BLaER1 (cell line): ENCODE results near the gene C16orf46.
A peak's percentile ranks its signal among the peaks of the same experiment; 100 is the strongest.
"Not testable (repeated sequence)": the region's sequence is repeated elsewhere in the genome, so short reads cannot be mapped to it uniquely, and the experiment has no call there.

Source experiments
- H3K27ac ChIP-seq: shearing (Covaris generic); formaldehyde crosslinking; 2 replicates; pipeline ENCODE4 v1.8.1; 2022
- H3K27me3 ChIP-seq: shearing (Covaris generic); formaldehyde crosslinking; 2 replicates; pipeline ENCODE4 v1.8.1; 2022
- H3K36me3 ChIP-seq: shearing (Covaris generic); formaldehyde crosslinking; 2 replicates; pipeline ENCODE4 v1.8.1; 2022
- H3K4me1 ChIP-seq: shearing (Covaris generic); formaldehyde crosslinking; 2 replicates; pipeline ENCODE4 v1.8.1; 2022
- H3K4me2 ChIP-seq: shearing (Covaris generic); formaldehyde crosslinking; 2 replicates; pipeline ENCODE4 v1.8.1; 2022
- H3K4me3 ChIP-seq: shearing (Covaris generic); formaldehyde crosslinking; 2 replicates; pipeline ENCODE4 v1.8.1; 2022
- H3K9ac ChIP-seq: shearing (Covaris generic); formaldehyde crosslinking; 2 replicates; pipeline ENCODE4 v1.8.1; 2022
- H3K9me3 ChIP-seq: shearing (Covaris generic); formaldehyde crosslinking; 2 replicates; pipeline ENCODE4 v1.8.1; 2022
- H4K20me1 ChIP-seq: shearing (Covaris generic); formaldehyde crosslinking; 2 replicates; pipeline ENCODE4 v1.8.1; 2022
- Cebpa-rat ChIP-seq: shearing (Covaris generic); IDR thresholded peaks from 2 replicates; pipeline ENCODE4 v1.8.1; 2022

The C16orf46 gene, protein sequence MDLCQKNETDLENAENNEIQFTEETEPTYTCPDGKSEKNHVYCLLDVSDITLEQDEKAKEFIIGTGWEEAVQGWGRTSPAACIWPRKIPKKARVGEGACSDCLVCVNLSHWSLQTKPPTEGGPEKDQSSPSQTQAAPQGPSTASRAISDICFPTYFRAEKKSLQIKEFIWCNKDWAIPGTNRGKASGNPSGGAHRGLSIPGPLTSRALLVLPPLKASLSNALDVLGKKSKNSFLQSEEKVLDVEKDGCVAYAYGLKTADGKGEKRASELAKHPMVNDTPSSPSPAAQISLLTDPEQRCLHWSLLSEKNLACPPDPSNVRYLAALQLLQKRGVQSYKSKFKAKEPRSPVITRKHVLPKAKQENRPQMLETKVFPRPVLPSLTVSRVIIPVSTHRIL

DNA sequence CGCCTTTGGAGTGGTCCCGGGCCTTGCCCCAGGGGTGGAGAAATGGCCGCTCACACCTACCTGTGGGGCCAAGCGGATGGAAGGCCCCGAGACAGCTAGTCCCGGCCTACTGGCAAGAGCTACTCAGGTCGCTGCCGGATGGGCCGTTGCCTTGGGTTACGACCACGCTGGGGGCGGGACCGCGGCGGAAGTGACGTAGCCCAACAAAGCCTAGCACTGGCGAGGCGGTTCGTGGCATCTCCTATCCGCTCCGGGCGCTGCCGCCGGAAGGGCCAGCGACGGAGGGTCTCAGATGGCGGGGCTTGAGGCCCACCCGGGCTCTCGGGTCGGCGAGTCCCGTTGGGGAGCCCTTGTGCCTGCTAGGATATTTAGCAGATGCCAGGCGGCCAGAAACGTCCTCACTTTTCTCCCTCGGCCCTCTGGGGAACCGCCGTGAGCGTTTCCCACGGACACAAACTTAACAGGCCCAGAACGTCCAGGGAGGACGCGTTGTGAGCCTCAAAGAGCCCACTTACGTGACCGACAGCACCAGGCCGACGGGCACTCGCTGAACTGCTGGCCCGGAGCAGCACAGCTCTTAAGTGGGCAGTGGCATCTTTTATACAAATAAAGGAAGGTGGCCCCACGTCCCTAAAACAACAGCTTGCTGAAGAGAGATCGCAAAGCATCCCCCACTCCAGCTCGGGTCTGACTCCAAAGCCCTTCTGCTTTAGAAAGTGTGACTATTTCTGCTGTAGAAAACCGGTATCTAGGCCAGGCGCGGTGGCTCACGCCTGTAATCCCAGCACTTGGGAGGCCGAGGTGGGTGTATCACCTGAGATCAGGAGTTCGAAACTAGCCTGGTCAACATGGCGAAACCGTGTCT, at the start of gene C16orf46:
TSS of gene C16orf46 (minus strand) at position 163 of the 865 bp plus-strand sequence. CDS start 13,283 bp downstream, outside the sequence.
- Histone ChIP-seq H3K4me2 (peak within 1 kb of the TSS; percentile 94), H3K4me3 (peak within 1 kb of the TSS; percentile 88), H3K9ac (peak within 1 kb of the TSS; percentile 83), H3K27me3 (no peaks in the 10 kb centered on the region), H3K27ac (peak within 1 kb of the TSS; percentile 81), H3K4me1 (peaks cover 17% of the 10 kb centered on the region), H3K9me3 (no peaks in the 10 kb centered on the region), H4K20me1 (no peaks in the 10 kb centered on the region), H3K36me3 (no peaks in the 10 kb centered on the region)
- TF ChIP-seq Cebpa-rat = no peak

DNA sequence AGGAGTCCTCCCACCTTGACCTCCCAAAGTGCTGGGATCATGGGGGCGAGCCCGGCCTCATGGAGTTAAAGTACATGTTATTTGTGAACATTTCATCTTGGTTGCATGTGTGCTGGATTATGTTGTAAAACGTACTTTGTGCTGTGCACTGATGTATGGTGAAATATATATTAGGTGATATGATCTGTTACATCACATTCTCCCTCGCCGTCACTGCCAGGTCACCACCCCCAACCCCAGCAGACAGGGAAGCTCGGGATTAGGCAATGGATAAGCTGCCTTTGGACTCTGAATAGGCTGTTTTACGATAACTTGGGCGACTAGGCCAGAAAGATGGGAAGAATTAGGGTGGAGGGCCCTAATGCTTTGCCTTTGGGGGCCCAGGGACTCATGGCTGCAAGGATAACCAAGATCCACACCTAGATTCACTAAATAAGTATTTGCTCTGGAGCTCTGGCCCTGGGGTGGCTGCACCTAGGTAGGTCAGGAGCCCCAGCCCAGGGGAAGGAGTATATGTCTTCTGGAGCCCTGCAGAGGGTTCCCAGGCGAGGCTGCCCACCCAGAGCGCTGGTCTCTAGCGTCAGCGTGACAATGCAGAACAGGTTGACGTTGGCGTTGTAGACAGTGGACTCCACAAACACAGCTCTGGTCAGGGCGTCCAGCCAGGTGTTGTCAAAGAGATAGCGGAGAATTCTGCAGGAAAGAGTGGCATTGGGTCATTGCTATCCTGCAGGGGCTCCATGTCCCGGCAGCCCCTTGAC, 46.2 kb upstream of the C16orf46 start:
- Histone ChIP-seq H3K36me3 (no peaks in the 10 kb centered on the region), H3K27ac (no peak overlapping the region), H3K4me1 (peaks cover 29% of the 10 kb centered on the region), H3K9me3 (no peaks in the 10 kb centered on the region), H4K20me1 (no peaks in the 10 kb centered on the region), H3K4me3 (no peak overlapping the region), H3K27me3 (no peaks in the 10 kb centered on the region), H3K4me2 (no peak overlapping the region), H3K9ac (no peak overlapping the region)
- no peak for TF ChIP-seq Cebpa-rat

DNA sequence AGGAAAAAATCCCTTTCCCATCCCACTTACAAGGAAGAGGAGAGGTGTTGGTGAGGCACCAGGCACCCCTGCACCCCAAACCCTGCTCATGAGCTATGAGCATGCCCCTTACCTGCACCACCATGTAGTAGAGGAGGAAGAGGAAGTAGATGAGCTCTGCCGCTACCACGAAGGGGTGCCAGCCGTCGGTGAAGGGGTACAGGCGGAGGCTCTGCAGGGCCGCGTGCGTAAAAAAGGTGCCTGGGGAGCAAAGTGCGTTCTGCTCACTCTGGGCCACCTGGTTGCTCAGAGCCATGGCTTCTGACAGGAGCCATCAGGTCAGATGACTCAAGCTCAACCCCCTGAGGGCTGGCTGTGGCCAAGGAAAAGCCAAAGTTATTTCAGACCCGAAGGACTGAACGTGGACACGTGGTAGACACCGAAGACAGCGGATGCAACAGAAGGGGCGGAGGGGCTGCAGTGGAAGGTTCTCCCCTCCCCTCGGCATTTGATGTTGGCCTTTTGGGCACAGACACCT, 44.5 kb upstream of the C16orf46 start:
- H3K4me2 ChIP-seq = no peak overlapping the region
- no peak for TF ChIP-seq Cebpa-rat
- H3K9me3 ChIP-seq = no peaks in the 10 kb centered on the region
- H4K20me1 ChIP-seq = no peaks in the 10 kb centered on the region
- H3K4me1 ChIP-seq = peaks cover 29% of the 10 kb centered on the region
- peak overlapping the region; percentile 82; the same call in 1 of the 2 replicates for H3K27ac ChIP-seq
- no peak overlapping the region for H3K4me3 ChIP-seq
- no peak overlapping the region for H3K9ac ChIP-seq
- H3K27me3 ChIP-seq = no peaks in the 10 kb centered on the region
- H3K36me3 ChIP-seq = no peaks in the 10 kb centered on the region

- H3K4me3 ChIP-seq = no peak overlapping the region
- H3K9me3 ChIP-seq = no peaks in the 10 kb centered on the region
- no peak overlapping the region for H3K27ac ChIP-seq
- H3K4me1 ChIP-seq = peaks cover 29% of the 10 kb centered on the region
- no peak overlapping the region for H3K9ac ChIP-seq
- H3K4me2 ChIP-seq = no peak overlapping the region
- TF ChIP-seq Cebpa-rat = no peak
- no peaks in the 10 kb centered on the region for H3K27me3 ChIP-seq
- H3K36me3 ChIP-seq = no peaks in the 10 kb centered on the region
- no peaks in the 10 kb centered on the region for H4K20me1 ChIP-seq
Measured at GRCh38 chr16:81117436-81117835, 40.4 kb upstream of the C16orf46 start.

DNA sequence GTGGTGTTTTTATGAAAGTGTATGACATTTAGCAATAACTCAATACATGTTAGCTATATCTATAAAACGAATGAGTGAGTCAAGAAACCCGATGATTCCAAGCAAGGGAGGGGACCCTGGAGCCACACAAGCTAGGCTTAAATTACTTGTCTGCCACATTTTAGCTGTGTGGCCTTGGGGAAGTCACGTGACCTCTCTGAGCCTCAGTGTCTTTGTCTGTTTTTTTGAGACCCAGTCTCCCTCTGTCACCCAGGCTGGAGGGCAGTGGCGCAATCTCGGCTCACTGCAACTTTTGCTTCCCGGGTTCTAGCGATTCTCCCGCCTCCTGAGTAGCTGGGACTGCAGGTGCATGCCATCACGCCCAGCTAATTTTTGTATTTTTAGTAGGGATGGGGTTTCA, 39.2 kb upstream of the C16orf46 start:
- H3K4me1 ChIP-seq = peaks cover 23% of the 10 kb centered on the region
- H3K27me3 ChIP-seq = no peaks in the 10 kb centered on the region
- no peaks in the 10 kb centered on the region for H4K20me1 ChIP-seq
- H3K4me2 ChIP-seq = no peak overlapping the region
- H3K36me3 ChIP-seq = no peaks in the 10 kb centered on the region
- H3K4me3 ChIP-seq = no peak overlapping the region
- no peak for TF ChIP-seq Cebpa-rat
- H3K9ac ChIP-seq = no peak overlapping the region
- H3K27ac ChIP-seq = no peak overlapping the region
- no peaks in the 10 kb centered on the region for H3K9me3 ChIP-seq

DNA sequence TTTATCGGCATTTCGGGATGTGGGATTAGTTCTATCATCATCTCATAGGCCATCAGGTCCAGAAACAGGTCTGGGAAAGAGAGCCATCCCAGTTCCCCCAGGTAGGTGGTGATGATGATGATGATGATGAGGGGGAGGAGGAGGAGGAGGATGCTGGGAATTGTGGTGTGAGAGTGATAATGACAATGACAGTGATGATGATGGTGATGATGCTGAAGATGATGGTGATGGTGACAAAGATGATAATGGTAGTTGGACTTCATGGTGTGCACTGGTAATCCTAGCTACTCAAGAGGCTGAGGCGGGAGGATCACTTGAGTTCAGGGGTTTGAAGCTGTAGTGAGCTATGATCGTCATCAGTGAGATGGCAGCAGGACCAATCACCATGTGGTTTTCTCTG, 35.4 kb upstream of the C16orf46 start:
- Histone ChIP-seq H3K36me3 (no peaks in the 10 kb centered on the region), H3K27ac (no peak overlapping the region), H3K4me3 (no peak overlapping the region), H3K9me3 (no peaks in the 10 kb centered on the region), H3K4me2 (no peak overlapping the region), H3K27me3 (no peaks in the 10 kb centered on the region), H3K9ac (no peak overlapping the region), H4K20me1 (no peaks in the 10 kb centered on the region), H3K4me1 (no peaks in the 10 kb centered on the region)
- TF ChIP-seq Cebpa-rat = no peak

GRCh38 chr16:81109274-81109673, 32.2 kb upstream of the C16orf46 start:
- not testable (repeated sequence) for H3K27me3 ChIP-seq, H4K20me1 ChIP-seq, H3K36me3 ChIP-seq, H3K4me2 ChIP-seq, H3K4me1 ChIP-seq, H3K9me3 ChIP-seq, H3K4me3 ChIP-seq, H3K9ac ChIP-seq, H3K27ac ChIP-seq

DNA sequence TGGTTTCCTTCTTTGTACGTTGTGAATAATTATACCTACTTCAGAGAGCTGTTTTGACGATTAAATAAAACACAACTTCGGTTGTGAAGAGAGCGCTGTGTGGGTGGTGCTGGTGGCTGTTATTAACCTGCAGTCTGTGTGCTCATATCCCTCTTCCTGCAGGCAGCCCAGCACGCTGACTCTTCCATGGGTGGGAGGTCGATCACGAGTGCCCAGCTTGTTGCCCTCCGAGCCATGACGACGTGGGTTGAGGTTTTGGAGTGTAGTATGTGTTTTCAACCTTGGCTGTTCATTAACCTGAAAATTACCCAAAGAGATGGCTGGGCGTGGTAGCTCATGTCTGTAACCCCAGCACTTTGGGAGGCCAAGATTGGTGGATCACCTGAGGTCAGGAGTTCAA, 30.5 kb upstream of the C16orf46 start:
- H3K27ac ChIP-seq = no peak overlapping the region
- no peak for TF ChIP-seq Cebpa-rat

DNA sequence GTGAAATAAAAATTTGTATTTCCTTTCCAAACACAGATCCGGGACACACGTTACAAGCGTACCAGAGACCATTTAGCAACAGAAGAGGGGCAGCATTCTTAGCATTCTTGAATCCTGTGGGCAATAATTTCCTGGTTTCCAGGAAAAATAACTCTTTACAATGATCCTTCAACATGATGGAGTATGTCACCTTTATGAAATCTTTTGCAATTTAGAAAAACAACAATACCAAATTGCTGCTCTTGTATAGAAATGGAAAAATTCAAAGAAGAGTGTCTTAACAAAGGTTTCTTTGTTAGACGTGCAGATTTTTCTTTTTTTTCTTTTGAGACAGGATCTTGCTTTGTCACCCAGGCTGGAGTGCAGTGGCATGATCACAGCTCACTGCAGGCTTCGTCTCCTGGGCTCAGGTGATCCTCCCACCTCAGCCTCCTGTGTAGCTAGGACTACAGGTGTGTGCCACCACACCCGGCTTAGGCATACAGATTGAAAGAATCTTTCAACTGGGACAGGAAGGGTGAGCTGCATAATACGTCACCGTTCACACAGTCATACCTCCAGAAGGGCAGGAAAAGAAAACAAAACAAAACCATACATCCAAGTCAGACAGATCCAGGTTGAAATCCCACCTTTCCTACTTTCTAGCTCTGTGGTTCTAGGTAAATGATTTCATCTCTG, 29.9 kb upstream of the C16orf46 start:
- Histone ChIP-seq H3K9ac (no peak overlapping the region), H3K9me3 (no peaks in the 10 kb centered on the region), H3K4me2 (no peak overlapping the region), H4K20me1 (no peaks in the 10 kb centered on the region), H3K27ac (no peak overlapping the region), H3K4me1 (peaks cover 7% of the 10 kb centered on the region; the same call in 1 of the 2 replicates), H3K4me3 (no peak overlapping the region), H3K36me3 (no peaks in the 10 kb centered on the region), H3K27me3 (no peaks in the 10 kb centered on the region)
- TF ChIP-seq Cebpa-rat = no peak

More for the DNA sequence above, 30.5 kb upstream of the C16orf46 start:
- Histone ChIP-seq H3K36me3 (no peaks in the 10 kb centered on the region), H4K20me1 (no peaks in the 10 kb centered on the region), H3K27me3 (no peaks in the 10 kb centered on the region), H3K4me1 (peaks cover 7% of the 10 kb centered on the region; the same call in 1 of the 2 replicates), H3K4me3 (no peak overlapping the region), H3K9ac (no peak overlapping the region), H3K4me2 (no peak overlapping the region), H3K9me3 (no peaks in the 10 kb centered on the region)
